A204.1 (cell line): ENCODE measurements around the gene MAP2K2.
A peak's percentile ranks its signal among the peaks of the same experiment; 100 is the strongest.
"Not testable (repeated sequence)": the region's sequence is repeated elsewhere in the genome, so short reads cannot be mapped to it uniquely, and the experiment has no call there.

Experiments
- FAIRE-seq: peaks from 2 replicates; lab custom pipeline; 2012; peaks lifted over from hg19 to GRCh38; lab: Jason Lieb, UNC

Gene MAP2K2

DNA sequence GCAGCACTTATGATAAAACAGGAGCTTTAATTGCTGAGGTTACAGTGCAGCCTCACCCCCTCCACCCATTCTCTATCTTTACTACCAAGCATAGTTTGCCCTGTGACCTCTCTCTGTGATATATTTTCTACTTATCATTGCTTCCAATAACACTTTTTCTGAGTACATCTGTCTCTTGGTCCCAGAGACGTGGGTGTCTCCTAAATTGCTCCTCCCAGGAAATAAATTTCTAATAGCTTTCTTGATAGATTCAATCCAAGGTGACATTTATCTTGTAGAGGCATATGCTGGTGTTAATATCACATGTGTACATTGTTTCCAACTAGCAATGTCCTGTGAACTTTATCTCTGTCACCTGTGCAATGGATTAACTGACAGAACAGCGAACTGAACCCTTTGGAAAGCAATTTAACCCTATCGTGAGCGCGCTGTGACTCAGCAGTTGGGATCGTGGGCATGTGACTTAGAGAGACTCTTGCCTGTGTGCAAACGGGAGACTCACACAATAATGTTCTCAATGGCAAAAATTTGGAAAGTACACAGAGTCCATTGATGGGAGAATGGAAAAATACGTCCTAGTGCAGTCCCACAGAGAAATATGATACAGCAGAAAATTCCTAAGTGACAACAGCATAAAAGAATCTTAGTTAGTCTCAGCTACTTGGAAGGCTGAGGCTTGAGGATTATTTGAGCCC, 7.0 kb upstream of the MAP2K2 start:
- FAIRE-seq = peak; percentile 98

DNA sequence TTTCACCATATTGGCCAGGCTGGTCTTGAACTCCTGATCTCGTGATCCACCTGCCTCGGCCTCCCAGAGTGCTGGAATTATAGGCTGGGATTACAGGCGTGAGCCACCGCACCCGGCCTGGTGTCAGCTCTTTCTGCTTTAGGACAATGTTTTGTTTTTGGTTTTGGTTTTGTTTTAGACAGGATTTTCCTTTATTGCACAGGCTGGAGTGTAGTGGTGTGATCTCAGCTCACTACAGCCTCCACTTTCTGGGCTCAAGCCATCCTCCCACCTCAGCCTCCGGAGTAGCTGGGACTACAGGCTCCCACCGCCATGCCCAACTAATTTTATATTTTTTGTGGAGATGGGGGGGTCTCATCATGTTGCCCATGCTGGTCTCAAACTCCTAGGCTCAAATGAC, 5.1 kb upstream of the MAP2K2 start:
- FAIRE-seq = not testable (repeated sequence)

DNA sequence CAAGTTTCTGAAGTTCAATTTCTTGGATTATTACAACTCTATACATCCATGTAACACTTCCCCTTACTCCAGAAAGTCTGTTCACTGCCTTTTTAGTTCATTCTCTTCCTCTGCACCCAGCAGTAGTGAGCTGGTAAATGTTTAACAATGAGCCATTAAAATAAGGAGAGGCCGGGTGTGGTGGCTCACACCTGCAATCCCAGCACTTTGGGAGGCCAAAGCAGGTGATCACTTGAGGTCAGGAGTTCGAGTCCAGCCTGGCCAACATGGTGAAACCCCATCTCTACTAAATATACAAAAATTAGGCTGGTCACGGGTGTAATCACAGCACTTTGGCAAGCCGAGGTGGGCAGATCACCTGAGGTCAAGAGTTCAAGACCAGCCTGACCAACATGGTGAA, 3.4 kb upstream of the MAP2K2 start:
- not testable (repeated sequence) for FAIRE-seq

DNA sequence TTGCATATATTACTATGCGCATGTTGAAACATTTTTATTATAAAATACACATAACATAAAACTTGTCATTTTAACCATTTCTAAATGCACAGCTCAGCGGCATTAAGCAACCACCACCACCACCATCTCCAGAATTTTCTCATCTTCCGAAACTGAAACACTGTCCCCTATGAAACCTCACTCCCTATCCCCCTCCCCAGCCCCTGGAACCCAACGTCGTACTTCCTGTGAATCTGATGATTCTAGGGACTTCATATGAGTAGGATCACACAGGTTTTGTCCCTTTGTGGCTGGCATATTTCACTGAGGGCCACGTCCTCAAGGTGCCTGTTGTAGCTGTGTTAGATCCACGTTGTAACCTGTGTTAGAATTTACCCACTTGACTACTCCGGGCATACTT, 716 bp upstream of the MAP2K2 start:
- no peak for FAIRE-seq

DNA sequence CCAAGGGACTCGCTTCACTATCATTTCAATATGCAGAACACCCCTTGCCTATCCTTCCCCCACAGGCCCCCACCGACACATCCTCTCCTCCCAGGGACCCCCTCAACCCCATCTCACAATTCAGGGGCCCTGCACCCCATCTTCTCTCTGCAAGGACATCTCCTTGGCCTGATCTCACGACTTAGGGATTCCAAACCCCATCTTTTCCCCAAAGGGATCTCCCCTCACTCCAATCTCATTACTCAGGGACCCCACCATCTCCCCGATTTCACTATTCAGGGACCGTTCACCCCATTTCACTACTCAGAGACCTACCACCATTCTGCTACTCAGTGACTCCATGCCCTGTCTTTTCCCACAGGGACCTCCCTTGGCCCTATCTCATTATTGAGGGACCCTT, 1.4 kb downstream of the MAP2K2 start:
- FAIRE-seq = no peak

DNA sequence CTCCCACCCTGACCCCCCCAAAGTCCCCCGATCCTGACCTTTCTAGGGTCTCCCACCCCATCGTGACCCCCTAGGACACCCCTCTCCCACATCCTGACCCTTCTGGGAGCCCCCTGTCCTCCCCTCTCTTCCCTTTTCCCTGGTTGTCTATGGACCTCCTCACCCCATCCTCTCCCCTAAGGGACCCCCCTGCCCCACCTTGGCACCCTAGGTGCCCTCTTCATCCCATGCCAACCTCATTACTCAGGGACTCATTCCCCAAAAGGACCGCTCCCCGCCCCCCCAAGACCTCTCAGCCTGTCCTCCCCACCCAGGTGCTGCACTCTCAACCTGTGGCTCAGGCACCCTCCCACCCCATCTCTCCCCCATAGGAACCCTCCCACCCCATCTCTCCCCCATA, 2.1 kb downstream of the MAP2K2 start:
- FAIRE-seq = no peak

DNA sequence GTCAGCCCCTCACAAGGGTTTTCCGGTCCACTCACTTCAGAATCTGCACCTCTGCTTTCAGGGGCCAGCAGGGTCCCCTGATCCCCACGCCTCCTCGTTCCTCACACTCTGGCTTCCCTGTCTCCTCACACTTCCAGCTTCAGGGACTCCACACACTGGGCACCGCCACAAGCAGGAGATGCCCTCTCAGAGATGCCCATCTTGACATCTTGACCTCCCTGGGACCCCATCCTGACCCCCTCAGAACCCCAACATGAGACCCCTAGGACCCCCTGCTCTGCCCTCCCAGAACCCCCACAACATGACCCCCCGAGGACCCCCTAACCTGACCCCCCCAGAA, 2.7 kb downstream of the MAP2K2 start:
- no peak for FAIRE-seq

DNA sequence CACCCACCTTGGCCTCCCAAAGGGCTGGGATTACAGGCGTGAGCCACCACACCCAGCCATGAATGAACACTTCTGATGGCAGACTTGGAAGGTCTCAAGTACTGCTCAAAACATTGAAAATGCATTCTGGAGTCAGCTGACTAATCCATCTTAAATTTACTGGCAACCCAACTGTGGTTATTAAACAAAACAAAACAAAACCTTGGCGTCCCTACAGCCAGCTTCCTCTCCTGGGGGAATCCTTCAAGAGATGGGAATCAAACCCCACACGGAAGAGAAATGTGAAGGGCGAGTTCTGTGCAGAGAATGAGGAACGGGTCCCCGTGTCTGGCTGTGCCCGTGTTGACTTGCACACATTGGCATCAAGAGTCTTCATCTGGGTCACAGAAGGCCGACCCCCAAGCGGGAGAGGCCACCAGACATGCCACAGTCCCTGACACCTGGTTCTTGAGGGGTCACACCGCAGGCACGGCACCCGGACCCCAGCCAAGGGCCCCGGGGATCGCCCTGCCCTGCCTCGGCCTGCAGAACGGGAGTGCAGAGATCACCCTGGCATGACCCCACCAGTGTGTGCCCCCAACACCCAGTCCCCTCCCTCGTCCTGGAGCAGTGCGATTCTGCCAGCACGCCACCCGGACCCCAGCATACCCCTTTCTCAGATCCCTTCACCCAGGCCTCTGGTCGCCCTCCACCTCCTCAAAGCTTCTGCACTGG, 3.2 kb downstream of the MAP2K2 start:
- FAIRE-seq = no peak

DNA sequence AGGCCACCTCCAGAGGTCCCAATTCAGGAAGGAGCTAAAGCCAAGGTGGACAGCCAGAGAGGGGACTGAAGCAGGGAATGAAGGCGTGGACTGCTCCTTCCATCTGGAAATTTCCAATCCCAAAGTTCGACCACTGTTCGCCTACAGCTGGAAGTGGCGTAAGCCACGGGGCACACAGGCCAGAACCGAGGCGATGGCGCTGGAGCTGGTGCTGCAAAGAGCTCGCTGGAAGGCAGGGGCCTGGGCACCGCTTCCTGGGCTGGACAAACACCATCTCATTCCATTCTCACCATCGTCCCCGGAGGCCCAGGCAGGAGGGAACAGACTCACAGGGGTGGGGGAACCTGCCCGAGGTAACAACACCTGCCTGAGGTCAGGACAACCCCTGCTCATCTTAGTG, 4.2 kb downstream of the MAP2K2 start:
- no peak for FAIRE-seq

DNA sequence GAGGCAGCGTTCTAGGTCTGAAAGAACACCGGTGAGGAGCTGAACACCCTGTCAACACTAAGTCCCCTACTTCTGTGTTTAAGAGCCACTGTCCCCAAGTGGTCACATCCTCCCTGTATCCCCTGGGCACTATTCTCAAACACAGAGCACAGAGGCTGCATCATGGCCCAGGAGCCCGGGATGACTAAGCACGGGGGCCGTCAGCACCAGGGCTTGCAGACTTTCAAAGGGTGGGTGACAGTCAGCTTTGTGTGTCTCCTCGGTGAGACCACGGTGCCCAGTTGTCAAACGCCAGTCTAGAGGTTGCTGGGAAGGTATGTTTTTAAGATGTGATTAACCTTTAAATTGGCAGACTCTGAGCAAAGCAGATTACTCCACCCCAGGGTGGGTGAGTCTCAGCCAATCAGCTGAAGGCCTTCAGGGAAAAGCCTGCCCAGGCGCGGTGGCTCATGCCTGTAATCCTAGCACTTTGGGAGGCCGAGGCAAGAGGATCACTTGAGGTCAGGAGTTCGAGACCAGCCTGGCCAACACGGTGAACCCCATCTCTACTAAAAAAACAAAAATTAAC, 8.0 kb downstream of the MAP2K2 start:
- no peak for FAIRE-seq

DNA sequence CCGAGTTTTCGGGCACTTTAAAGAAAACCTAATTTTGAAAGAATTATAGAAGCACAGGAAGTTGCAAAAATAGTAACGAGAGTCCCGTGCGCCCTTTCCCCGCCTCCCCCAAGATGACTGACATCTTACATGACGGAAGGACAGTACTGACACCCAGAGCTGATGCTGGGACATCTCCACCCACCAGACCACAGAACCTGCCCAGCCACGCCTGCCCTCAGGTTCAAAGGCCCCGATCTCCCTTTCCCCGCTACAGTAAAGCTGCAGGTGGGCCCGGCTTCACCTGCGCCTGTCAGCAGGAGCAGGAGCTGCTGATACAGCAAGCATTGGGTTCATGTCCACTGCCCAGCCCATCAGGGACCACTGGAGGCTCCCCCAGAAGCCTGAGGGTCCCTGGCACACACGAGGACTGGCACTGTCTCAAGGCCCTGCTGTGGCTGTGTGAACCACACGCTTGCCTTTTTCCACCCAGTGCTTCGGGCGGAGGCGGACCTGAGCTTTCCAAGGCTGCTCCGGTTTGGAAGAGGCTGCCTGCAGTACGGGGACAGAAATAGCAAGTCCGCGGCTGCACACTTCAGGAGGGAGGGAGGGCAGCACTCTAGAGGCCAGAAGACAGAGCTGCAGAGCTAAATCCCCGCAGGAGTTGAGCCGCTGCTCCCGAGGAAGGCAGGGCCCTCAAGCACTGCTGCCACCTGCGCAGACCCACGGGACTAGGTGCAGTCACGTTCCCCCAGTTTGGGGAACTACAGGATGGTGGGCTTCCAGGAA, 8.7 kb downstream of the MAP2K2 start:
- FAIRE-seq = no peak

DNA sequence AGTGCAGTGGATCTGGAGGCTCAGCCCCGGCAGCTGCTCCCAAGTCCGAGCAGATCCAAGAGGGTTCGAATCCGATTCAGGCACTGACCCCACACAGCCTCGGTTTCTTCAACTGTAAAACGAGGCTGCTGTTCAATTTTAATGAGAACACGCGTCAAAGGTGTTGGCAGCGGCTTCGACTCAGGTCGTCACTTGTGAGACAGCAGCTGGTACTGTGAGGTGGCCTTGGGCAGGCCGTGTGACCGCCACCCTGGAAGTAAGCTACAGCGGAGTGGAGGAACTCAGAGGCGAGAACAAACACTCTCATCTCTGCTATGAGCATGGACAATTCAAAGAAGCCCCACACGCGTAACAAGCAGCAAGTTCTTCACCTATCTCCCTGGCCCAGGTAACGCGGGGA, 9.7 kb downstream of the MAP2K2 start:
- no peak for FAIRE-seq

DNA sequence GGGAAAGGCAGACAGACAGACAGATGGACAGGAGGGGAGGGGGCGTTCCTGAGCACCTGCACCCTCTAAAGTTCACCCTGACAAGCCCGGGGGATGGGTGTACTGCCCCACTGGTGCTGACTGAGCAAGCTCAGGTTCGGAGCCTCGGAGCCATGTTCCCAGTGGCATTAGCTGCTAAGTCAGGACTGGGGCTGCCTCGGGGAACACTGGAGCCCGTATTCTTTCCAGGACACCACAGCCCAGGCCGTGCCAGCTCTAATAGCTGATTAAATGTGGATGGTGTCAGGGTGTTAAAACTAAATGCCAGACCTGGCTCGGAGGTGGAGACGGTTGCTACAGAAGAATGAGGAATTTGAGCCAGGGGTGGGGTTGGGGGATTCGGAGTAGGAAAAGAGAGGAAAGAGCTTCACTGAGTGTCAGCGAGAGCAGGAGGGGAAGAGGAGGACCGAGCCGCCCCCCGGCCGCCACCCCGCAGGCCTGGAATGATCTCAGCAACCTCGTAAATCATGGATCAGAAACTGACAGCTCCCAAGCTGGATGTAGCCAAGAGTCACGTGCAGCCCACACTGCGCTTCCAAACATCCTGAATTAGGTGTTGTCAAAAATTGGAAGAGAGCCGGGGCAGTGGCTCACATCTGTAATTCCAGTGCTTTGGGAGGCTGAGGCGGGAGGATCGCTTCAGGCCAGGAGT, 10.4 kb downstream of the MAP2K2 start:
- FAIRE-seq = no peak

DNA sequence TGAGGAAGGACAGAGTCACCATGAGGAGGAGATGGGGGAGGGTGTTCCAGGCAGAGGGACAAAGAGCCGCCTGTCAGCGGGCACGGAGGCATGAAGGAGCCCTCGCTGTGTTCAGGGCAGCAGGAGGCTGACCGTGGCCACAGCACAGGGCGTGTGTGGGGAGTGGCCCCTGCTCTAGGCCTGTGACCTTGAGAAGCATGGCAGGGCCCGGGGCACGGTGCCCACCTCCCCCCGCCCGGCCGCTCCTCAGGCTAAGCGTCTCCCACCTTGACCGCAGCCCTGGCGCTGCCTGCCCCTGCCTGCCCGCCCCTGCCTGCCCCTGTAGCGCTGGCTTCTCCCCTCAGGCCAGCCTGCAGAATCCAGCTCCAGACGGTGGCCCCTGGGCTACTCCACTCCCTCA, 11.6 kb downstream of the MAP2K2 start:
- FAIRE-seq = no peak

DNA sequence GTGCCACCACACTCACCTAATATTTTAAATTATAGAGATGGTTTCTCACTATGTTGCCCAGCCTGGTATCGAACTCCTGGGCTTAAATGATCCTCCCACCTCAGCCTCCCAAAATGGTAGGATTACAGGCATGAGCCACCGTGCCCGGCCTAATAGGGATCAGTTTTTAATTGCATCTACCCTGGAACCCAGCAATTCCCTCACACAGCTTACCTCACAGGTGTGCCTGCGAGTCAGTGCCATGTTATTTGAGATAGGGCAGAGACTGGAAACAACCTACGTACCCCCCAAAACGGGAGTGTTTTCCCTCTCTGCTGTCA, 14.3 kb downstream of the MAP2K2 start:
- no peak for FAIRE-seq

DNA sequence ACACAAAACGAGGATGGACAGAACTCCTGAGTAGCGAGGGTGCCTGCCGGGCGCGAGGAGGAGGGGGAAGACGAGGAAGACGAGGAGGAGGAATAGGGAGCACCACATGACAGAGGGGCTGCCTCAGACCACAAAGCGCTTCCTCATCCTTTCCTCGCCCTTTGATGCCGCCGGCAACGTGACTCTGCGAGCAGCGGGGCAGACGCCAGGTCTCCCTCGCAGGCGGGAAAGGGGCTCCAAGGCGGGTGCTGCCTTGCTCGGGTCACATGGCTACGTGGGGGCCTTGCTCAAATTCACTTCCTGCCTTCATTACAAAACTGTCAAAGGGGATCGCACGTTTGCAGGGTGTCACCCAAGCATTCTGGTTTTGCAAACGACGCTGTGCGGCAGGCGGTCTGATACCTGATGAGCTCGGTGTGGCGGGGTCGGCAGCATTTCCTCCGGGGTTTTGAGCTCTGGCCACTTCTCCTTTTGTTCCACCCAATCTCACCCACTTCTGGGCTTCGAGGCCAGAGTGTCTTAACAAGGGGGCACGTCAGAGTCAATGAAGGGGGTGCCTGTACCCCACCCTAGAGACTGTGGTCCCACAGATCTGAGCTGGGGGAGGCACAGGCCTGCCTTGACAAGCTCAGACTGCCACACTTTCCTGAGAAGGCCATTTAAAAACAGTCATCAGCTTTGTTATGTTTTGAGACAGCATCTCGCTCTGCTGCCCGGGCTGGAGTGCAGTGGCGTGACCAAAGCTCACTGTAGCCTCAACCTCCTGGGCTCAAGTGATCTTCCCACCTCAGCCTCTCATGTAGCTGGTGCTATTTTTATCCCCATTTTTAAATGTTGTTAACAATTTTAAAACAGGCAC, 14.9 kb downstream of the MAP2K2 start:
- FAIRE-seq = no peak

DNA sequence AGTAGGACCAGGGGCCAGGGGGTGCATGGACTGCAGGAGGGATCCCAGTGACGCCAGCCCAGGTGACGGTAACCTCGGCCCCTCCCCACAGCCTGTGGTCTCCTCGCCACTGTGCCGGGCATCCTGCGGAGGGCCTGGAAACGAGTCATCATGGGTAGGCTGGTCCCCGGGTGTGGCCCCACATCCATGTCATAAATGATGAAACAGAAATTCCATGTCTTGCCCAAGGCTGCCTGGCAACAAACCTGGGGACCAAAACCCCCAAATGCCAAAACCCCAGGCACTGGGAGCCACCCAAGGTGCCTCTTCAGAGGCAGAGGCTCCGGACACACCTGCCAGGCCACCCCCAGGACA, 20.9 kb downstream of the MAP2K2 start:
- no peak for FAIRE-seq

DNA sequence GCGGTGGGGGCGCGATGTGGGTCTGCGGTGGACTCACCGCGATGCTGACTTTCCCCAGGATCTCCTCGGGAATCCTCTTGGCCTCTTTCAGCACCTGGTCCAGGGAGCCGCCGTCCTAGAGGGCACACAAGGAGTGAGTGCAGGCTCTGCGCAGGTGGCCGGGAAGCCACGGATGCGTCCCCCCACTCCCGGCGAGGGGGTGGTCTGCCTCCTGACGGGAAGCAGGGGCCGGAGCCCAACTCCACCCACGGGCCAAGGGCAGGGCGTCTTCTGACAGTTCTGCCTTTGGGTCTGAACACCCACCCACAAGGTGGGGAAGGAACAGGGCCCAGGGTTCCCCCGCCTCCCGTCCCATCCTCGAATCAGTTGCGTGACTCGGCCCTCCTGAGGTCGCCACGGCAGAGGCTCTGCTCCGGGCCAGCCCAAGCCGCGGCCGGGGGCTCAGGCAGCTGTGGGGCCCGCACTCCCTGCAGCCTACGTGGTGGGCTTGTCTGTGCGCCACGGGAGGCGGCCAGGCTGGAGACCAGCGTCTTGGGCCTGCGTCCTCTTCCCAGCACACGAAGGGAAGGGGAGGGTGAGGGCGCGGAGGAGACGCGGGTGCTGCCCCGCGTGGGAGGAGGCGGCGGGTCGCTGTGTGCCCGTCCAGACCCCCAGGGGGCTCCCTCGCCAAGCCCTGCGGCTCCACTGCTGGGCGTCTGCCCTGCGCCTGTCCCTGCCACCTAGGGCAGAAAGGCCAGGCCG, 21.4 kb downstream of the MAP2K2 start:
- FAIRE-seq = no peak

DNA sequence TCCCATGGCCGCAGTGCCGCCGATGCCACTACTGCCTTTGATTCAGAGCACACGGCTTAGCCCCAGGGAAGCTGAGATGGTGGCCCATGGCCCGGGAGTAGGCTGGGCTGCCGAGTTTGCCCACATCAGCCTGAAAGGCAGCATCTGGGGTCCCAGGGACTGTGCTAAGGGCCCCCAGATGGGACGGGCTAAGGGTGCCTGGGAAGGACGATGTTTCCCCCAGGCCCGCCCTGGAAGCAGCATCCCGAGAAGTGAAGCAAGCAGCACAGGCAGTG, 22.5 kb downstream of the MAP2K2 start:
- no peak for FAIRE-seq

DNA sequence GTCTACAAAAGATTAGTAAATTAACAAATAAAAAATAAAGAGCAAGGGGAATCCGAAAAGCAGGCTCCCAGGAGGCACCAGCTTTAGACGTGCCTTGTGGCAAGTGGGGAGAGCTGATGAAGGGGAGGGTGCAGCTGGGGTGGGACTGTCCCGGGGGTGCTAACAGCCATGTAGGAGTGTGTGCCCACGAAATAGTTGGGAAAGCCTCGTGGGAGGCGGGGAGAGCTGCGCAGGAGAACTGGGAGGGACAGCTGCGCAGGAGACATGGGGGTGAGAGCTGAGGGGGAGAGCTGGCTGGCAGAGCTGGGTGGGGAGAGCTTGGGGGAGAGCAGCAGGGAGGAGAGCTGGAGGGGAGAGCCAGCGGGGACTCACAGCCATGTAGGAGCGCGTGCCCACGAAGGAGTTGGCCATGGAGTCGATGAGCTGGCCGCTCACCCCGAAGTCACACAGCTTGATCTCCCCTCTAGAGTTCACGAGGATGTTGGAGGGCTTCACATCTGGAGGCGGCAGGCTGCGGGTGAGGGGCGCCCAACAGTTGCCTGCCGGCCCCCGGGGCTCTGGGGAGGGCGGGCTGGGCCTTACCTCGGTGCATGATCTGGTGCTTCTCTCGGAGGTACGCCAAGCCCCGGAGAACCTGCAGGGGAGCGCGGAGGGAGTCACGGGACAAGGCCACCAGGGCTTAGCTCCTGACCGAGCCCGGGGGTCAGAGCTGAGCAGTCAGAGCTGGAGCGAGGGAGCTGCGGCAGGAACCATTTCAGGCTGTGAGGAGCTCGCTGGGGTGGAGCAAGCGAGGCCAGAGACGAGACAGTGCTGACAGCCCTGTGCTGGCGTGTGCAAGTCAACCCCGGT, 23.1 kb downstream of the MAP2K2 start:
- FAIRE-seq = no peak
